GM19351 (cell line): ENCODE data around the gene CD72.

Source experiments
- ATAC-seq: cut with Tn5 transposase; IDR thresholded peaks from one replicate; pipeline ENCODE4 v1.9.1; 2021; ENCODE audit warnings: mild to moderate bottlenecking, moderate library complexity; ENCODE audit not compliant: unreplicated experiment

Gene CD72, protein sequence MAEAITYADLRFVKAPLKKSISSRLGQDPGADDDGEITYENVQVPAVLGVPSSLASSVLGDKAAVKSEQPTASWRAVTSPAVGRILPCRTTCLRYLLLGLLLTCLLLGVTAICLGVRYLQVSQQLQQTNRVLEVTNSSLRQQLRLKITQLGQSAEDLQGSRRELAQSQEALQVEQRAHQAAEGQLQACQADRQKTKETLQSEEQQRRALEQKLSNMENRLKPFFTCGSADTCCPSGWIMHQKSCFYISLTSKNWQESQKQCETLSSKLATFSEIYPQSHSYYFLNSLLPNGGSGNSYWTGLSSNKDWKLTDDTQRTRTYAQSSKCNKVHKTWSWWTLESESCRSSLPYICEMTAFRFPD

GRCh38 chr9:35618325-35618727 is at the start of gene CD72:
Gene CD72, minus strand, starts transcription at chr9:35618413. Its CDS starts 110 bp downstream, at chr9:35618303.
- no peak for ATAC-seq

- ATAC-seq, result no peak
These were observed 49.7 kb upstream of the CD72 start for GRCh38 chr9:35667939-35668338.

GRCh38 chr9:35666549-35666948 is 48.3 kb upstream of the CD72 start:
- ATAC-seq, result no peak

- no peak for ATAC-seq
These were observed 47.8 kb upstream of the CD72 start for GRCh38 chr9:35666045-35666444.

GRCh38 chr9:35665471-35665818 is 47.2 kb upstream of the CD72 start:
- ATAC-seq, result no peak

GRCh38 chr9:35664531-35665470 is 46.6 kb upstream of the CD72 start, which contains the start of gene ARHGEF39:
Gene ARHGEF39, minus strand, starts transcription at chr9:35665195. Its CDS starts 26 bp downstream, at chr9:35665169.
- ATAC-seq, result peak; percentile 81

GRCh38 chr9:35662437-35662836 is 44.2 kb upstream of the CD72 start:
- ATAC-seq, result no peak

GRCh38 chr9:35661756-35662350 is 43.6 kb upstream of the CD72 start:
- no peak for ATAC-seq

DNA sequence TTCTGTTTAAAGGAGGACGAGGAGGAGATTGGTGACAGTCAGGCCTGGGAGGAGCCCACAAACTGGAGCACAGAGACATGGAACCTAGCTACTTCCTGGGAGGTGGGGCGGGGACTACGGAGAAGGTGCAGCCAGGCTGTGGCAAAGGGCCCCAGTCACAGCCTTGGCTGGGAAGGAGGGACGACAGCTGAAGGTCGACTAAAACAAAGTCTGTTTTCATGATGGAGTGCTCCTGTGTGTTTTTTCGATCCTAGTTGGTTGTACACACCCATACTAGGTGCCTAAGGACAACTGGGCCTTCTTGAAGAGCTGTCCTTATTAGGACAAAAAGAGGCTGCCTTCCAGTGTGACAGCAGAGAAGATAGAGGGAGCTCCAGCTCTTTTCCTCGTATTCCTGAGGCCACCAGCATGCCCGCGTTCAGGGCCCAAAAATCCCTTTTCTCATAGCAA is 42.8 kb upstream of the CD72 start:
- no peak for ATAC-seq

DNA sequence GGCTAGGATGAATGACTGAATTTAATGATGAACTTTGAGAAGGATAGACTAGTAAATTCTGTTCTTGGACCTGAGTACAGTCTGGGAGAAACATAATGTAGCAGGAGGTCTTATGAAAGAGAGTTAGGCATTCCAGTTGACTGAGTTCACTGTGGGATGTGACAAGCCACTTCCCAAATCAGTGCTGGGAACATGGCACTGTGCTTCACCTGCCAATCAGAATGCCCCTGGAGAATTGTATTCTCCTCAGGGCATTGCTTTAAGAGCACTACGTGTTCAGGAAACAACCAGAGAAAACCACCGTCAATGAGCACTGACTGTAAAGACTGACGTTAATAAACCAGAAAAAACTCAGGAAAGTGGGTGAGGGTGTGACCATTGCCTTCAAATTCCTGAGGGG is 41.1 kb upstream of the CD72 start:
- ATAC-seq, result no peak

- no peak for ATAC-seq
These were observed 40.7 kb upstream of the CD72 start for GRCh38 chr9:35658968-35659220.

DNA sequence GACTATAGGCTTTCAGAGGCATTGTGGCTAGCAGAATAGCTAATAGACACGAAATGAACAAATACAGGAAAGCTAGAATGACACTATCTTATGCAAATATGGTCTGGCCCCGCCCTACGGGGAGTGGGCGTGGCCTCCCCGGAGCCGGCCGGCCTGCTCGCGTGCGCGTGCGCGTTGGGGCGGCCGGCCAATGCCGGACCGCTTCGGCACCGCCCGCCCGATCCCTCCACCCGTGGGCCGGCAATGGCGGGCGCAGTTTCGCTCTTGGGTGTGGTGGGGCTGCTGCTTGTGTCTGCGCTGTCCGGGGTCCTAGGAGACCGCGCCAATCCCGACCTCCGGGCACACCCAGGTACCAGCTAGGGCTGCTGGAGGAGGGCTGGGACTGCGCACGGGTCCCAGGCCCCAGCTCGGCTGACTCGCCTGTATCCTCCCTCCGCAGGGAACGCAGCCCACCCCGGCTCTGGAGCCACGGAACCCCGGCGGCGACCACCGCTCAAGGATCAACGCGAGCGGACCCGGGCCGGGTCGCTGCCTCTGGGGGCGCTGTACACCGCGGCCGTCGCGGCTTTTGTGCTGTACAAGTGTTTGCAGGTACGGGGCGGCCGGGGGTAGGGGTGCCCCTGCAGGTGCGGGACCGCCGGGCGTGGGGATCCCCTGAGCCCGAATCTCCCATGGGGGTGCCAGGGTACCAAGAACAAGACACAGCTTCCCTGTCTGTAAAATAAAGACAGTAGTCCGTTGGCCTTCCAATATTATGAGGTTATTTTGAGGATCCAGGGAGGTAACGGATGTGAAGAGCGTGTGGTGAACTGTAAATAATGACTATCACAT is 40.1 kb upstream of the CD72 start, which contains the start of gene CCDC107:
TSS of gene CCDC107 (plus strand) at position 156 of the 831 bp plus-strand sequence. CDS start at position 244, 88 bp downstream.
- ATAC-seq, result peak; percentile 64

DNA sequence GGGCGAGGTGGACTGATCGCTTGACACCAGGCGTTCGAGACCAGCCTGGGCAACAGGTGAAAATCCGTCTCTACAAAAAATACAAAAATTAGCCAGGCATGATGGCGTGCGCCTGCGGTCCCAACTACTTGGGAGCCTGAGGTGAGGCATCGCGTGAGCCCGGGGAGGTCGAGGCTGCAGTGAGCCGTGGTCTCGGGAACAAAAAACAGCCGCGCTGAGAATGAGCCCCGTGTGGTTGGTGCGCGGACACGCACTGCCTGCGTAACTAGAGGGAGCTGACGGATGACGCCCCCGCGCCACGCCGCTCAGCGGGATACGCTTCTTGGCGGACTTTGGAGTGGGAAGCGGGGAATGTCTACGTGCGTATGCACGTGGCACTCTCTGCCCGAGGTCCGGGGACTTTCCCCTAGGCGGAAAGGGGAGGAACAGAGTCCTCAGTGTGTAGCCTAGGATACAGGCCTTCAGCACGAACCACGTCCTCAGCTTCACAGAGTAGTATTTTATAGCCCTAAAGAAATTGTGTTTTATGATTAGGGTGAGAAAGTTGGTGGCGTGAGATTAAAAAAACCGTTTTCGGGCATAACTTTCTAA is 39.4 kb upstream of the CD72 start, which contains the start of gene RMRP:
TSS of gene RMRP (minus strand) at position 474 of the 591 bp plus-strand sequence.
- ATAC-seq, result peak; percentile 82

GRCh38 chr9:35656831-35657545 is 38.8 kb upstream of the CD72 start:
- no peak for ATAC-seq

GRCh38 chr9:35656348-35656747 is 38.1 kb upstream of the CD72 start:
- no peak for ATAC-seq

DNA sequence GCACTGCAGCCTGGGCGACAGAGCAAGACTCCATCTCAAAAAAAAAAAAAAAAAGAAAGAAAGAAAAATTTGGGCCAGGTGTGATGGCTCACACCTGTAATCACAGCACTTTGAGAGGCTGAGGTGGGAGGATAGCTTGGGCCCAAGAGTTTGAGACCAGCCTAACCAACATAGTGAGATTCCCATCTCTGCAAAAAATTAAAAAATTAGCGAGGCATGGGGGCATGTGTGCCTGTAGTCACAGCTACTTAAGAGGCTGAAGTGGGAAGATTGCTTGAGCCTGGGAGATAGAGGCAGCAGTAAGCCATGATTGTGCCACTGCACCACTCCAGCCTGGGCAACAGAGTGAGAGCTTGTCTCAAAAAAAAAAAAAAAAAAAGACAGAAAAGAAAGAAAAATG is 35.4 kb upstream of the CD72 start:
- no peak for ATAC-seq

- no peak for ATAC-seq
These were observed 34.6 kb upstream of the CD72 start for GRCh38 chr9:35652829-35653209.

DNA sequence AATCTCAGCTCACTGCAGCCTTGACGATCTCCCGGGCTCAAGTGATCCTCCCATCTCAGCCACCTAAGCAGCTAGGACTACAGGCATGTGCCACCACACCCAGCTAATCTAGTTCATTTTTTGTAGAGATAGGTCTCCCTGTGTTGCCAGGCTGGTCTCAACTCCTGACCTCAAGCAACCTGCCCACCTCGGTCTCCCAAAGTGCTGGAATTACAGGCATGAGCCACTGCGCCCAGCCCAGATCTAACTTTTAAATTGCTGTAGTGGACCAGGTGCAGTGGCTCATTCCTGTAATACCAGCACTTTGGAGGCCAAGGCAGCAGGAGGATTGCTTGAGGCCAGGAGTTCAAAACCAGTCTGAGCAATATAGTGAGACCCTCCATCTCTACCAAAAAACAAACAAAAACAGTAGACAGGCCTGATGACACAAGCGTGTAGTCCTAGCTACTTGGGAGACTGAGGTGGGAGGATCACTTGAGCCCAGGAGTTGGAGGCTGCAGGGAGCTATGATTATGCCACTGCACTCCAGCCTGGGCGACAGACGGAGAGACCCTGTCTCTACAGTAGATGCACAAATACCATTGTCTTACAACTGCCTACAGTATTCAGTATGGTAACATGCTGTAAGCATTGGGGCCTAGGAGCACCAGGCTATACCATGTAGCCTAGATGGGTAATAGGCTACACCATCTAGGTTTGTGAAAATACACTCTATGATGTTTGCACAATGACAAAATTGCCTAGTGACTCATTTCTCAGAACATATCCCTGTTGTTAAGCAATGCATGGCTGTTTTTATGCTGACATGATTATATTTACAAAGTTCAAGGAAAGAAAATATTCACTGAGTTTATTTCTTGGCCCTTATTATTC is 34.0 kb upstream of the CD72 start:
- no peak for ATAC-seq
